ENCODE results near the gene AP1M1.

Gene AP1M1

DNA sequence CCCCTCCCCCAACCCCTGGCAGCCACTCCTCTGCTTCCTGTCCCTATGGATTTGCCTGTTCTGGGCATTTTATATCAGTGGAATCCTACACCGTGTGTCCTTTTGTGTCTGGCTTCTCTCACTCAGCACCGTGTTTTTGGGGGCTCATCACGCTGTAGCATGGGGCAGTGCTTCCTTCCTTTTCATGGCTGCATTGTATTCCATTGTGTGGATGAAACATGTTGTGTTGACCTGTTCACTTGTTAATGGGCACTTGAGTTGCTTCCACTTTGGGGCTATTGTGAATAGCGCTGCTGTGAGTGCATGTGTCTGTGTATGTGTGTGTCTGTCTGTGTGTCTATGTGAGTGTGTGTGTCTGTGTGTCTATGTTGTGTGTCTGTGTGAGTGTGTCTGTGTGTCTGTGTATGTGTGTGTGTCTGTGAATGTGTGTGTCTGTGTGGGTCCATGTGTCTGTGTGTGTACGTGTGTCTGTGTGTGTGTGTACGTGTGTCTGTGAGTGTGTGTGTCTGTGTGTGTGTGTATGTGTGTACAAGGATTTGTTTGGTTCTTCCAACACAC is 57.2 kb downstream of the AP1M1 start:
- Histone ChIP-seq H3K27ac (ENCODE audit: poor library complexity, severe bottlenecking) (no peak overlapping the region), H3K36me3 (ENCODE audit: low read depth) (no peaks in the 10 kb centered on the region), H3K27me3 (ENCODE audit: insufficient read depth, poor library complexity, severe bottlenecking) (no peaks in the 10 kb centered on the region), H3K9me3 (ENCODE audit: severe bottlenecking) (no peaks in the 10 kb centered on the region), H3K4me3 (ENCODE audit: severe bottlenecking) (no peak overlapping the region), H3K4me1 (ENCODE audit: insufficient read depth, poor library complexity, severe bottlenecking) (no peaks in the 10 kb centered on the region)
- TF ChIP-seq, protein P1, sequence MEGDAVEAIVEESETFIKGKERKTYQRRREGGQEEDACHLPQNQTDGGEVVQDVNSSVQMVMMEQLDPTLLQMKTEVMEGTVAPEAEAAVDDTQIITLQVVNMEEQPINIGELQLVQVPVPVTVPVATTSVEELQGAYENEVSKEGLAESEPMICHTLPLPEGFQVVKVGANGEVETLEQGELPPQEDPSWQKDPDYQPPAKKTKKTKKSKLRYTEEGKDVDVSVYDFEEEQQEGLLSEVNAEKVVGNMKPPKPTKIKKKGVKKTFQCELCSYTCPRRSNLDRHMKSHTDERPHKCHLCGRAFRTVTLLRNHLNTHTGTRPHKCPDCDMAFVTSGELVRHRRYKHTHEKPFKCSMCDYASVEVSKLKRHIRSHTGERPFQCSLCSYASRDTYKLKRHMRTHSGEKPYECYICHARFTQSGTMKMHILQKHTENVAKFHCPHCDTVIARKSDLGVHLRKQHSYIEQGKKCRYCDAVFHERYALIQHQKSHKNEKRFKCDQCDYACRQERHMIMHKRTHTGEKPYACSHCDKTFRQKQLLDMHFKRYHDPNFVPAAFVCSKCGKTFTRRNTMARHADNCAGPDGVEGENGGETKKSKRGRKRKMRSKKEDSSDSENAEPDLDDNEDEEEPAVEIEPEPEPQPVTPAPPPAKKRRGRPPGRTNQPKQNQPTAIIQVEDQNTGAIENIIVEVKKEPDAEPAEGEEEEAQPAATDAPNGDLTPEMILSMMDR (IDR thresholded peaks at IDR 0.05; ENCODE audit: poor library complexity, severe bottlenecking) = no peak
- ATAC-seq (ENCODE audit: low read depth) (no peak), DNase-seq (ENCODE audit: low spot score) (no peak)

GRCh38 chr19:16257509-16258002 is 59.8 kb downstream of the AP1M1 start:
- DNase-seq (ENCODE audit: low spot score) = no peak
- Histone ChIP-seq H3K27me3 (ENCODE audit: insufficient read depth, poor library complexity, severe bottlenecking) (peaks cover under 1% of the 10 kb centered on the region), H3K27ac (ENCODE audit: poor library complexity, severe bottlenecking) (no peak overlapping the region), H3K4me1 (ENCODE audit: insufficient read depth, poor library complexity, severe bottlenecking) (no peaks in the 10 kb centered on the region), H3K4me3 (ENCODE audit: severe bottlenecking) (no peak overlapping the region), H3K36me3 (ENCODE audit: low read depth) (no peaks in the 10 kb centered on the region), H3K9me3 (ENCODE audit: severe bottlenecking) (no peaks in the 10 kb centered on the region)
- no peak for ATAC-seq (ENCODE audit: low read depth)
- TF ChIP-seq, protein P1 (IDR thresholded peaks at IDR 0.05; ENCODE audit: poor library complexity, severe bottlenecking) = no peak

GRCh38 chr19:16258440-16258903 is 60.8 kb downstream of the AP1M1 start:
- Histone ChIP-seq H3K27ac (ENCODE audit: poor library complexity, severe bottlenecking) (no peak overlapping the region), H3K27me3 (ENCODE audit: insufficient read depth, poor library complexity, severe bottlenecking) (peaks cover 3% of the 10 kb centered on the region), H3K4me3 (ENCODE audit: severe bottlenecking) (no peak overlapping the region), H3K4me1 (ENCODE audit: insufficient read depth, poor library complexity, severe bottlenecking) (no peaks in the 10 kb centered on the region), H3K36me3 (ENCODE audit: low read depth) (no peaks in the 10 kb centered on the region), H3K9me3 (ENCODE audit: severe bottlenecking) (no peaks in the 10 kb centered on the region)
- DNase-seq (ENCODE audit: low spot score) = no peak
- TF ChIP-seq, protein P1 (IDR thresholded peaks at IDR 0.05; ENCODE audit: poor library complexity, severe bottlenecking) = no peak
- no peak for ATAC-seq (ENCODE audit: low read depth)

DNA sequence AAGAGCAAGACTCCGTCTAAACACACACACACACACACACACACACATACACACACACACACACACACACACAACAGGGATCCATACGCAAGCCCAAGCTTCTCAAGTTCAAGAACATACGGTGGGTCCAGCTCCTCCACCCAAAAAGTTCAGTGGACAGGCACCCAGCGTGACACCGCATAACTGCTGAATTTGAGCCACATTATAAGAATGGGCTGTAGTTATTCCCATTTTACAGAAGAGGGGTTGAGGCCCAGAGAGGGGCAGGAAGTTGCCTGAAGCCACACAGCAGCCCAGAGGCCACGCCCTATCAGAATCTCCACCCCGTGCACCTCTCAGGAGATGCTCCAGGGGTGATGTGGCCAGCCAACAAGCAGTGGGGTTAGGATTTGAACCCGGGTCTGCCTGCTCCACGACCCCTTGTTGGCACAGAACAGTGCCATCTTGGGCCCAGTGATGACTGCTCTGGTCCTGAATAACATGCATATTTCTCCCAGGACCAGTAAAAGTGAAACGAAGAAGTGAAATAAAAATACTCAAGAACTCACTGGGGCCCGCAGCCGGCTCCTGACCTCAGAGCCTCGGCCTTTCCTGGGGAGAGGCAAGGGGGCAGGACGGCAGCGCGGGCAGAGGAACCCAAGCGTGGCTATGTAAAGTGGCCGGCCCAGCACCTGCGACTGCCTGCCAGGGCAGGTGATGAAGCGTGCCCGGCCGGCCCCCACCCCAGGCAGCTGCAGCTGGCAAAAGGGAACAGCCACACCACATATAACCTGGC is 61.9 kb downstream of the AP1M1 start:
- Histone ChIP-seq H3K9me3 (ENCODE audit: severe bottlenecking) (no peaks in the 10 kb centered on the region), H3K4me1 (ENCODE audit: insufficient read depth, poor library complexity, severe bottlenecking) (no peaks in the 10 kb centered on the region), H3K27me3 (ENCODE audit: insufficient read depth, poor library complexity, severe bottlenecking) (peaks cover 3% of the 10 kb centered on the region), H3K4me3 (ENCODE audit: severe bottlenecking) (no peak overlapping the region), H3K36me3 (ENCODE audit: low read depth) (no peaks in the 10 kb centered on the region), H3K27ac (ENCODE audit: poor library complexity, severe bottlenecking) (no peak overlapping the region)
- DNase-seq (ENCODE audit: low spot score) (no peak), ATAC-seq (ENCODE audit: low read depth) (no peak)
- TF ChIP-seq, protein P1 (IDR thresholded peaks at IDR 0.05; ENCODE audit: poor library complexity, severe bottlenecking) = no peak

Data from RWPE2 (cell line).